ENCODE measurements around the gene PI4K2A. TPM values are rescaled to one million over a fixed set of nuclear protein-coding genes. Genes with fewer than 3 reads are reported as not detected.

The PI4K2A gene
- total and polyA plus RNA-seq, 2 of the 13 experiments (the other 11 are each of a cell fraction or from before 2014, with no cell fraction given), result 10.9 to 14.3 TPM

- TF ChIP-seq ZNF580 (CRISPR knock-in tag; IDR thresholded peaks at IDR 0.05; ENCODE audit: borderline replicate concordance, low read depth), result peak; percentile 40; the same call in 1 of the 2 replicates
- no peak for TF ChIP-seq CREB3 (CRISPR knock-in tag; IDR thresholded peaks at IDR 0.05)
- TF ChIP-seq ATF5 (CRISPR knock-in tag; IDR thresholded peaks at IDR 0.05; ENCODE audit: low read depth), result no peak
- no peak for TF ChIP-seq SIX1 (CRISPR knock-in tag; IDR thresholded peaks at IDR 0.05; ENCODE audit: borderline replicate concordance)
- TF ChIP-seq HDAC6 (IDR thresholded peaks at IDR 0.05; ENCODE audit: low read depth, low read length), result no peak
- TF ChIP-seq ZNF660 (CRISPR knock-in tag; IDR thresholded peaks at IDR 0.05; ENCODE audit: borderline replicate concordance, low read depth), result no peak
- no peak for TF ChIP-seq TP53 (CRISPR knock-in tag; conservative IDR thresholded peaks at IDR 0.05)
- TF ChIP-seq PCBP1 (IDR thresholded peaks at IDR 0.05; ENCODE audit: borderline replicate concordance, low read depth, low read length), result no peak
- no peak for TF ChIP-seq ZBTB40 (IDR thresholded peaks at IDR 0.05)
- TF ChIP-seq ZBTB40 (CRISPR knock-in tag; IDR thresholded peaks at IDR 0.05), result no peak
- no peak for TF ChIP-seq ZNF510 (CRISPR knock-in tag; IDR thresholded peaks at IDR 0.05; ENCODE audit: low read depth)
- no peak for TF ChIP-seq ZNF720 (CRISPR knock-in tag; IDR thresholded peaks at IDR 0.05)
- no peak for TF ChIP-seq ZNF749 (CRISPR knock-in tag; IDR thresholded peaks at IDR 0.05; ENCODE audit: borderline replicate concordance)
- peak; percentile 41 for TF ChIP-seq XRCC5 (optimal IDR thresholded peaks at IDR 0.05; ENCODE audit: low read length)
- no peak for TF ChIP-seq TRIM22 (IDR thresholded peaks at IDR 0.05)
- TF ChIP-seq STAT5B (CRISPR knock-in tag; IDR thresholded peaks at IDR 0.05), result no peak
- no peak for TF ChIP-seq NFATC3 (CRISPR knock-in tag; IDR thresholded peaks at IDR 0.05)
- no peak for TF ChIP-seq ZSCAN31 (CRISPR knock-in tag; IDR thresholded peaks at IDR 0.05; ENCODE audit: low read depth)
Observed at GRCh38 chr10:97640174-97640867, at the start of gene PI4K2A (continued).
